ENCODE measurements around the gene CTBP1.

Gene CTBP1

DNA sequence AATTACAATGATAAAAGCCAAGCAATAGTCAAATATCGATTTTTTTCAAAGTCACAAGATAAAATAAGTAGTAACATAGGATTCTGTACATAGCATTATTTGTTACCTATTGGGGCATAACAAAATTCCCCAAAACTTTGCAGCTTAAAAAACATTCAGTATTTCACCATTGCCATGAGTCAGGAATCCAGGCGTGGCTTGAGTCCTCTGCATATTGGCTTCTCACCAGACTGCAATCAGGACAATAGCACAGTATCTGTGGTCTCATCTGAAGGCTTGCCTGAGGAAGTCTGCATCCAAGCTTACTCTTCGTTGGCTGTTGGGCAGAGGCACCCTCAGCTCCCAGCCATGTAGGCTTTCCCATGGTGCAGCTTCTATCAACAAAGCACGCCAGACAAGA lies 6.2 kb upstream of the CTBP1 start:
- intact Hi-C loops (cut with DNase I), result no loop called here
- peak in 1 of 42 donors; percentile 2 for DNase-seq

- intact Hi-C loops (cut with DNase I), result no loop called here
- no peak for DNase-seq
Measured at GRCh38 chr4:1253831-1254230, 4.9 kb upstream of the CTBP1 start.

GRCh38 chr4:1252928-1253492 lies 4.1 kb upstream of the CTBP1 start:
- intact Hi-C loops (cut with DNase I), result no loop called here
- DNase-seq, result peak in 1 of 42 donors; percentile 6

DNA sequence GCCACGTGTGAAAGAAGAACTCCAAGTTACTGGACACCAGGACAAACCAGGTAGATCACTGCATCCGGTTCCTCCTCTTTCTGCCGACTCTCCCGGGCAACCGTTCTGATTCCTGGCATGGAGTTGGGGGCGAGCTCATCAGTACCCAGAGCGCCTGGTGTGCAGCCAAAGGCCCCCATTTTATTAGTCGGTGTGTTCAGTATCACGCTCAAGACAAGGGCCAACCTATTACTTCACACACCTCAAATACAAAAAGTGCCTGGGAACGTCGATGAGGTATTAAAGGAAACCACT lies 2.8 kb upstream of the CTBP1 start:
- intact Hi-C loops (cut with DNase I), result no loop called here

GRCh38 chr4:1250921-1251772 lies 2.2 kb upstream of the CTBP1 start:
- intact Hi-C loops (cut with DNase I), result no loop called here
- DNase-seq, result peak in 1 of 42 donors; percentile 19

More for the DNA sequence above, 2.8 kb upstream of the CTBP1 start:
- DNase-seq, result peak in 1 of 42 donors; percentile 11

- intact Hi-C loops (cut with DNase I), result no loop called here
Measured at GRCh38 chr4:1250527-1250812, 1.5 kb upstream of the CTBP1 start.

GRCh38 chr4:1249731-1250526 lies 999 bp upstream of the CTBP1 start:
- intact Hi-C loops (cut with DNase I), result loop anchor here (2.0 to 10.0 kb wide), 2 partner anchors 39 to 85 kb away; partner anchors contain the start of gene MAEA
- peak in 4 of 42 donors; percentile 16 to 50 (median 45) for DNase-seq

More at GRCh38 chr4:1250527-1250812, 1.5 kb upstream of the CTBP1 start:
- peak in 1 of 42 donors; percentile 20 for DNase-seq

- intact Hi-C loops (cut with DNase I), result loop anchor here (2.0 to 10.0 kb wide), 2 partner anchors 40 to 84 kb away; partner anchors contain the start of gene MAEA
- DNase-seq, result peak; percentile 40 to 95 (median 90)
Measured at GRCh38 chr4:1249148-1249730, 309 bp upstream of the CTBP1 start.

GRCh38 chr4:1247864-1248244 lies 1.1 kb downstream of the CTBP1 start:
- intact Hi-C loops (cut with DNase I), result loop anchor here (1.0 to 10.0 kb wide), 3 partner anchors 41 to 99 kb away; partner anchors contain the start of genes MAEA and UVSSA
- DNase-seq, result peak in 6 of 42 donors; percentile 14 to 39 (median 27)

GRCh38 chr4:1246901-1247863 lies 1.7 kb downstream of the CTBP1 start:
- peak in 8 of 42 donors; percentile 3 to 37 (median 12) for DNase-seq
- intact Hi-C loops (cut with DNase I), result loop anchor here (10.0 kb wide), 1 partner anchor 82 kb away; no protein-coding TSS in a partner anchor

GRCh38 chr4:1246111-1246881 lies 2.6 kb downstream of the CTBP1 start:
- intact Hi-C loops (cut with DNase I), result loop anchor here (10.0 kb wide), 1 partner anchor 81 kb away; no protein-coding TSS in a partner anchor
- DNase-seq, result peak in 10 of 42 donors; percentile 5 to 42 (median 16)

- peak in 10 of 42 donors; percentile 5 to 30 (median 14) for DNase-seq
- intact Hi-C loops (cut with DNase I), result loop anchor here (10.0 kb wide), 1 partner anchor 81 kb away; no protein-coding TSS in a partner anchor
Measured at GRCh38 chr4:1245481-1246051, 3.4 kb downstream of the CTBP1 start.

DNA sequence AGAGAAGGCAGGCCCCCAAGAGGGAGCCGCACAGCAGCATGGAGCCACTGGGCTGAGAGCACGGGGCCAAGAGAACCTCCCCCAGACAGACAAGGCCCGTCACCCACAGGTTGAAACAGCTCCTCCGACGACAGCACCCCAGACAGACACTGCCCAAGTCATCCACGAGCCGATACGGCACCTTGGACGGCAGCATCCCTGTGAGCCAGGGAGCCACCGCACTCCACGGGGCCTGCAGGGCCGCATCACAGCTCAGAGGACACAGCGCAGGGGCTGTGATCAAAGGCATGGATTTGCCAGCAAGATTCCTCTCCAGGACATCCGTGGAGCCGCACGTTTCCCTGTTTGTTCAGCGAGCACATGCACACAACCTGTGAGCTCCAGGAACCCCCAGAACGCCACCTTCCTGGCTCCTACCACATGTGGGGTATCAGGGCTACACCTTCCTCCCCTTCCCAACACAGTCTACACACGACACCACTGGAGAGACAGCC lies 3.9 kb downstream of the CTBP1 start:
- DNase-seq, result peak in 10 of 42 donors; percentile 3 to 32 (median 10)
- intact Hi-C loops (cut with DNase I), result loop anchor here (10.0 kb wide), 1 partner anchor 80 kb away; no protein-coding TSS in a partner anchor

GRCh38 chr4:1244081-1244977 lies 4.6 kb downstream of the CTBP1 start:
- intact Hi-C loops (cut with DNase I), result loop anchor here (10.0 kb wide), 1 partner anchor 80 kb away; no protein-coding TSS in a partner anchor
- peak in 15 of 42 donors; percentile 1 to 43 (median 13) for DNase-seq

DNA sequence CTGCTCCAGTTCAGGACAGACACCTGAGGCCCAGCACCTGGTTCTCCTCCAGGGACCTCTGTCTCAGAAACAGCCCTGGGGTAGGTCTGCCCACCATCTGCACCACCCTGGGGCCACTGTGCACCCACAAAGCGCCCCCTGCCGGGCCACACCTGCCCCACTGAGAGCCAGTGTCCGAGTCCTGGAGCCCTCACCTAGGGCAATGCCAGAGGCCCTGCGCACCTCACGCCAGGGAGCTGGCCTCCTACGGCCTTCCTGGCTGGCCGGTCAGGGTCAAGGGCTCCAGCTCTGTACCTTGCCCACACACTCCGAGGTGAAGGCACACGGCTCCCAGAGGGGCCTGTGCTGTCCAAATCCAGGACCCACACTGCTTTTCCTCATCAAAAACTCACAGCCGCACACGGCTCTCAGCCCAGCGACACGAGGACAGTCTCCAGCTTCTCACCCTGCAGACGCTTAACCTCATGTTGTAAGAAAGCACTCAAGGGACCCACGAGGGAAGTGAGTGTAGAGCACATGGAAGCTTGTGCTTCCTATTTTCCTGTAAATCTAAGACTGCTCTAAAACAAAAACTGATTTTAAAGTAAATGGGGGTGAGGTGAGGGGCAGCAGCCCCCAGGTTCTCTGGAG lies 5.4 kb downstream of the CTBP1 start:
- DNase-seq, result peak in 12 of 42 donors; percentile 5 to 42 (median 24)
- intact Hi-C loops (cut with DNase I), result loop anchor here (10.0 kb wide), 1 partner anchor 79 kb away; no protein-coding TSS in a partner anchor

Data from head of caudate nucleus (tissue), 42 donors.